ENCODE results near the gene NFE2L3. TPM values are rescaled to one million over a fixed set of nuclear protein-coding genes. Genes with fewer than 3 reads are reported as not detected.
"Not testable (repeated sequence)": the region's sequence is repeated elsewhere in the genome, so short reads cannot be mapped to it uniquely, and the experiment has no call there.

The NFE2L3 gene
- total RNA-seq, 4 donors from 2014 or later, result 1.5 to 2.7 (median 2.5) TPM

GRCh38 chr7:26144184-26145080 is 7.6 kb upstream of the NFE2L3 start:
- no peak overlapping the region for H3K27ac ChIP-seq (replicated peaks in 1 of 4)
- H3K36me3 ChIP-seq, result no peaks in the 10 kb centered on the region
- no peaks in the 10 kb centered on the region for H3K9me3 ChIP-seq
- H3K4me3 ChIP-seq, result no peak overlapping the region
- DNase-seq (ENCODE audit: extremely low spot score), result no peak
- WGBS, result 86% methylated on average over 13 of the region's 13 CpGs
- H3K4me1 ChIP-seq, result no peaks in the 10 kb centered on the region
- TF ChIP-seq POLR2A (IDR thresholded peaks at IDR 0.05; ENCODE audit: low read depth) (no peak), EP300 (IDR thresholded peaks at IDR 0.05) (no peak), CTCF (IDR thresholded peaks at IDR 0.05) (no peak), POLR2AphosphoS5 (IDR thresholded peaks at IDR 0.05) (no peak)
- H3K27me3 ChIP-seq, result no peaks in the 10 kb centered on the region
- intact Hi-C loops (cut with DNase I), result no loop called here

GRCh38 chr7:26145238-26145637 is 6.8 kb upstream of the NFE2L3 start:
- no peaks in the 10 kb centered on the region for H3K36me3 ChIP-seq
- TF ChIP-seq EP300 (IDR thresholded peaks at IDR 0.05) (no peak), POLR2A (IDR thresholded peaks at IDR 0.05; ENCODE audit: low read depth) (no peak), POLR2AphosphoS5 (IDR thresholded peaks at IDR 0.05) (no peak), CTCF (IDR thresholded peaks at IDR 0.05) (no peak)
- intact Hi-C loops (cut with DNase I), result no loop called here
- H3K27me3 ChIP-seq, result no peaks in the 10 kb centered on the region
- WGBS, result 84% methylated on average over 4 of the region's 4 CpGs
- no peaks in the 10 kb centered on the region for H3K9me3 ChIP-seq
- H3K4me3 ChIP-seq, result no peak overlapping the region
- no peak overlapping the region for H3K27ac ChIP-seq (replicated peaks in 1 of 4)
- no peak for DNase-seq (ENCODE audit: extremely low spot score)
- H3K4me1 ChIP-seq, result no peaks in the 10 kb centered on the region

GRCh38 chr7:26147030-26147429 is 5.0 kb upstream of the NFE2L3 start:
- Histone ChIP-seq H3K4me1 (peaks cover 0 to 6% (median 5%) of the 10 kb centered on the region in 4 donors), H3K36me3 (no peaks in the 10 kb centered on the region), H3K4me3 (no peak overlapping the region), H3K27me3 (peaks cover 0 to 18% (median 0%) of the 10 kb centered on the region in 4 donors), H3K9me3 (no peaks in the 10 kb centered on the region), H3K27ac (replicated peaks in 1 of 4) (no peak overlapping the region)
- no peak for DNase-seq (ENCODE audit: extremely low spot score)
- no peak for TF ChIP-seq POLR2A (IDR thresholded peaks at IDR 0.05; ENCODE audit: low read depth)
- no peak for TF ChIP-seq POLR2AphosphoS5 (IDR thresholded peaks at IDR 0.05)
- no peak for TF ChIP-seq EP300 (IDR thresholded peaks at IDR 0.05)
- TF ChIP-seq CTCF (IDR thresholded peaks at IDR 0.05), result no peak
- 100% methylated on average over 1 of the region's 1 CpG for WGBS
- intact Hi-C loops (cut with DNase I), result no loop called here

- H3K36me3 ChIP-seq; DNase-seq (ENCODE audit: extremely low spot score); H3K27ac ChIP-seq (replicated peaks in 1 of 4); intact Hi-C loops (cut with DNase I); H3K9me3 ChIP-seq; H3K4me3 ChIP-seq: not testable (repeated sequence)
- H3K4me1 ChIP-seq, result peaks cover 4 to 13% (median 12%) of the 10 kb centered on the region in 4 donors
- 88% methylated on average over 8 of the region's 43 CpGs for WGBS
- peaks cover 0 to 25% (median 0%) of the 10 kb centered on the region in 4 donors for H3K27me3 ChIP-seq
Measured at GRCh38 chr7:26147646-26148306, 4.2 kb upstream of the NFE2L3 start.

- DNase-seq (ENCODE audit: extremely low spot score); H3K36me3 ChIP-seq; intact Hi-C loops (cut with DNase I); H3K27ac ChIP-seq (replicated peaks in 1 of 4); H3K9me3 ChIP-seq; H3K4me3 ChIP-seq: not testable (repeated sequence)
- WGBS, result 73% methylated on average over 7 of the region's 29 CpGs
- H3K4me1 ChIP-seq, result peaks cover 6 to 18% (median 15%) of the 10 kb centered on the region in 4 donors
- peaks cover 0 to 31% (median 3%) of the 10 kb centered on the region in 4 donors for H3K27me3 ChIP-seq
Measured at GRCh38 chr7:26148307-26148700, 3.7 kb upstream of the NFE2L3 start.

Data from esophagus muscularis mucosa (tissue), 4 donors.